GM21390 (cell line): ENCODE data around the gene PSD2.
"Not testable (repeated sequence)": the region's sequence is repeated elsewhere in the genome, so short reads cannot be mapped to it uniquely, and the experiment has no call there.

Source experiments
- ATAC-seq: cut with Tn5 transposase; IDR thresholded peaks from one replicate; pipeline ENCODE4 v1.9.1; 2021; ENCODE audit not compliant: unreplicated experiment

Gene PSD2

DNA sequence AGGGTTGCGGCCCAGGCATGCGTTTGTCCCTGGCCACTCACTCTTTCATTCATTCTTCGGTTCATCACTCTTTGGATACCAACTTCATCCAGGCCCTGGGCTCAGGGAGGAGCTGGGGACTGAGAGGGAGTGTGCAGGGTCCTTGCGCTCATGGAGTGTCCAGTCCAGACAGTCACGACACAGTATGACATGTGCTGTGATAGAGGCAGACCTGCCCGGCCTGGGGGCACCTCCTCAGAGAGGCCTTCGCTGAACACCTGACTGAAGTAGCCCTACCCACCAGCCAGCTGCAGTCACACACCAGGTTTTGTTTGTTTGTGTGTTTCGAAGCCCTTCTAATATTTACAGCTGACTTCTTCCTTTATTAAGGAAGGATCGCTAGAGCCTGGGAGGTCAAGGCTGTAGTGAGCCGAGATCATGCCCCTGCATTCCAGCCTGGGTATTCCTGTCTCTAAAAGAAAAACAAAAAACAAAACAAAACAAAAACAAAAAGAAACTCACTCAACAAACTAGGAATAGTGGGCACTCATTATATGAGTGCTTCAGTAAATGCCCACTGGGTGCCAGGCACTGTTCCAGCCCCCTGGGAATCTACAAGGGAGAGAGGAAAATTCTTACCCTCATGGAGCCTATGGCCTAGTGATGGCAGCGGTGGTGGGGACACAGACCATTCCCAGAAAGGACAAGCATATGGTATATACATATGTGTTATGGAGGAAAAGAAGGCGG is 6.3 kb upstream of the PSD2 start:
- ATAC-seq = no peak

GRCh38 chr5:139789845-139790189 is 5.8 kb upstream of the PSD2 start:
- ATAC-seq = no peak

DNA sequence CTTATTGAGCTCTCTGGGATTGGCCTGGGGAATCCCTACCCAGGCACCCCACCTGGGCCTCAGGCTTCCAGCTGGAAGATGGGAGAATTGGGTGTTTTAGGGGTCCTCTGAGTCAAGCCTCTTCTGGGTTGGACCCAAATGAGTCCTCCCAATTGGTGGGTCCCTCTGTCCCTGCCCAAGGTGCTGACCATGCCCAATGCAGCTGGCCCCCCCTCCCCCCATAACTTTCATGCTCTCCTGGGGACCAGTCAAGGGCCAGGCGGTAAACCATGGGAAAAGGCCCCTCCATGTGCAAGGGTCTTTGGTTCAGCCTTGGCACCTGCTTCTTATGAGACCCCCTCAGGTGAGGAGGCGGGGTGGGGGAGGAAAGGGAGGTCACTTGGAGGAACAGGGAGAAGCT is 3.4 kb upstream of the PSD2 start:
- ATAC-seq = no peak

GRCh38 chr5:139792655-139793054 is 3.0 kb upstream of the PSD2 start:
- not testable (repeated sequence) for ATAC-seq

- no peak for ATAC-seq
Measured at GRCh38 chr5:139794067-139794846, 1.4 kb upstream of the PSD2 start.

DNA sequence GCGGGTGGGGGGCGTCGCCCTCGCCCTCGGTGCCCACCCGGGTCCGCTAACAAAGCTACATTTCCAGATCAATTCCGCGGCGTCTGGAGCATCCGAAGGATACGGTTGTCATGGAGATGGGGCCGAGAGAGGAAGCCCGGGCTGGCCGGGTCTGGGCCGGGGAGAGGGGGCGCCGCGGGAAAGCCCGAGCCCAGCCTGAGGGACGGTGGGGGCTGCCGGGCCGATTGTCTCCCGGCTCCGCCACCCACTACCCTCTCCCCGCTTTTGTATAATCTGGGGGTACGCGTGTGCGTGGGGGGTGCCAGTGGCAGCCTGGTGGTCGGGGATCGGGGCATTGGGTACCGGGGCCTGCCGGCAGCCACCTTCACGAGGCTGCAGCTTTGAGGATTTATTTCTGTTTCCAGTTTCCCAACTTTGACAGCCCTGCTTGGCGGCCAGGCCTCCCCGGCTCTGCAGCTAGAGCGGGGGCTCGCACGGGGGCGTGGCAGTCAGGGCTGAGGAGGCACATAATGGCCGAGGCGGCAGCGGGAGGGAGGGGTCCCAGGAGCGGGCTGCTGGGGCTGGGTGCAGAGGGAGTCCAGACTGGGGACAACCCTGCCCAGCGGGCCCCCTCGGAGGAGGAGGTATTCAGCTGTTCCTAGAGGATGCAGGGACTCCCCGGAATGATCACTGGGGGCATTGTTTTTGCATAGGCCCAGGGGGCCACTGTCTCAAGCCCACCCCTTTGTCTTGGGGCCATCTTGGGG is 626 bp downstream of the PSD2 start:
- no peak for ATAC-seq

GRCh38 chr5:139797335-139797734 is 1.7 kb downstream of the PSD2 start:
- ATAC-seq = no peak

- ATAC-seq = no peak
Measured at GRCh38 chr5:139797856-139798510, 2.4 kb downstream of the PSD2 start.

DNA sequence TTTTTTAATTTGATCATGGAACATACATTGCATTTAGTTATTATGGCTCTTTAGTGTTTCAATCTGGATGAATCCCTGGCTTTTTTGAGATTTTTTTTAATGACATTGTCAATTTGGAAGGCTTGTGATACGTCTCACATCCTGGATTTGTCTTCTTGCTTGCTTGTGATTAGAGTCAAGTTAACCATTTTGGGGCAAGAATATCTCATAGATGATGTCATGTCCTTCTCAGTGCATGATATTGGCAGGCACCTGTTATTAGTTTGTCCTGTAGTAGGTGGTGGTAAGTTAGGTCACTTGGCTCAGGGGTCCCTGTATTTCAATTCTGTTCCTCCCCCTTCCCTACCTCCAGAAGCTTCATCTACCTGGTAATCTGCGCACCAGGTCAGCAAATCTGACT is 3.3 kb downstream of the PSD2 start:
- no peak for ATAC-seq

DNA sequence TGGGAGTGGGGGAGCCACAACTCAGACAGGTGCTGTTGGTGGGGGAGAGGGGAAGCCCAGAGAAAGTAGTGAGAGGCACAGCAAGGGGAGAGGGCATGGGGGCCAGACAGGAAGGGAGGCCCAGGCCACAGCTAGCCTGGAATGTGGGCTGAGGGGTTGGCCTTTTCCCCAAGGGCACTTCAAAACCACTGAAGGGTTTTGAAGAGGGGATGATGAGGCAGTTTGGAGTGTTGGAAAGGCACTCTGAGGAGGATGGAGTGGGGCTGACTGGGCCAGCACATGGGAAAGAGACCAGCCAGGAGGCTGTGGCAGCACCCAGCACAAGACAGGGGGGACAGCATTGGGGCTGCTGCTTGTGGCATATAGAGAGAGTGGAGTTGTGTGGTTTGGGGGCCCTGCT is 3.8 kb downstream of the PSD2 start:
- ATAC-seq = no peak

GRCh38 chr5:139803978-139804377 is 8.4 kb downstream of the PSD2 start:
- ATAC-seq = no peak

DNA sequence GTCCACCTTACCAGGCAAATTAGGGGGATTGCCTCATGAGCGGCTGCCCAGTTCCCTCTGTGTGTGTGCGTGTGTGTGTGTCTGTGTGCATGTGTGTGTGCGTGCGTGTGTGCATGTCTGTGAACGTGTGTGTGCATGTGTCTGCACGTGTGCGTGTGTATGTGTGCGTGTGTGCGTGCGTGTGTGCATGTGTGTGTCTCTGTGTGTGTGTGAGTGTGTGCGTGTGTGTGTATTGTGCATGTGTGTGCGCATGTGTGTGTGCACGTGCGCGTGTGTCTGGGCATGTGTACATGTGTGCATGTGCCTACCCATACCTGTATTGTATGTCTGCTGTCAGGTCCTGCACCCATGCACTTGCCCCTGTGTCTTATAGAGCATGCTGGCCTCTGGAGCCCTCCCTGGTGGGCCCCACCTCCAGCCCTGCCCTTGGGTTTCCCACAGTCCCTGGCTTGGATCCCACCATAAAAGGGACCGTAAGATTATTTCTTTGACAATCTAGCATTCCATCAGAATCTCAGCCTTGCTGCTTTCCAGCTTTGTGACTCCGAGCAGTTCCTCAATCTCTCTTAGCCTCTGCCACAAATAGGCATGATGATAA is 9.3 kb downstream of the PSD2 start:
- ATAC-seq = no peak

DNA sequence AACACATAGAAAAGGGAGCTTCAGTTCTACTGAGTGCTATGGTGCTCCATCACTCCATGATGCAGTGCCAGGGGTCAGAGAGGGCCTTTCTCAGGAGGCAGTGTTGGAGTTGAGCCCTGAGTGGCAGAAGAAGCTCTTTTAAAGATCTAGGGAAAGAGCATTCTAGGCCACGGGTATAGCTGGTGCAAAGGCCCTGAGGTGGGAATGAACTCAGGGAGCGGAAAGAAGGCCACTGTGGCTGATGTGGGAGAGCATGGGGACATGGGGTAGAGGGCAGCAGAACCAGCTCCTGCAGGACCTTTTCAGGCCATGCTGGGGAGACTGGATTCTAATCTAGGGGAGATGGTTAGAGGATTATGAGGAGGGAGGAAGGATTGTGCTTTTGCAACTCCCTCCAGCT is 9.9 kb downstream of the PSD2 start:
- no peak for ATAC-seq

DNA sequence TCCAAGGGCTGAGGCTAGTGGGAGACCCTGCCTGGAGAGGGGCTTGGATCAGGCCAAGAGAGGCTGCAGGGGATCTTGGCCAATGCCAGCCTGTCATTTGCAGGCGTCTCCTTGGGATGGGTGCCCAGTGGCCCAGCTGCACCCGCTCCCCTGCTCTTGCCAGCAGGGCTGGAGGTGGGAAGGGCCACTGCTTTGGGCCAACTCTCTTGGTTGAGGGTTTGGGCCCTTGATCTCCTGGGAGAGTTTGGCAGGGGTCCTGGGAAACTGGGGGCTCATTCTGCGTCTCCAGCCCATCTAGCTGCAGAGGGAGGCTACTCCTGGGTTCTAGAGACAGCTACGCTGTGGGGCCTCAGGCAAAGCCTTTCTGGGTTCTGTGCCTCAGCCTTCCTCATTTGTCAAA is 10.5 kb downstream of the PSD2 start:
- ATAC-seq = no peak

DNA sequence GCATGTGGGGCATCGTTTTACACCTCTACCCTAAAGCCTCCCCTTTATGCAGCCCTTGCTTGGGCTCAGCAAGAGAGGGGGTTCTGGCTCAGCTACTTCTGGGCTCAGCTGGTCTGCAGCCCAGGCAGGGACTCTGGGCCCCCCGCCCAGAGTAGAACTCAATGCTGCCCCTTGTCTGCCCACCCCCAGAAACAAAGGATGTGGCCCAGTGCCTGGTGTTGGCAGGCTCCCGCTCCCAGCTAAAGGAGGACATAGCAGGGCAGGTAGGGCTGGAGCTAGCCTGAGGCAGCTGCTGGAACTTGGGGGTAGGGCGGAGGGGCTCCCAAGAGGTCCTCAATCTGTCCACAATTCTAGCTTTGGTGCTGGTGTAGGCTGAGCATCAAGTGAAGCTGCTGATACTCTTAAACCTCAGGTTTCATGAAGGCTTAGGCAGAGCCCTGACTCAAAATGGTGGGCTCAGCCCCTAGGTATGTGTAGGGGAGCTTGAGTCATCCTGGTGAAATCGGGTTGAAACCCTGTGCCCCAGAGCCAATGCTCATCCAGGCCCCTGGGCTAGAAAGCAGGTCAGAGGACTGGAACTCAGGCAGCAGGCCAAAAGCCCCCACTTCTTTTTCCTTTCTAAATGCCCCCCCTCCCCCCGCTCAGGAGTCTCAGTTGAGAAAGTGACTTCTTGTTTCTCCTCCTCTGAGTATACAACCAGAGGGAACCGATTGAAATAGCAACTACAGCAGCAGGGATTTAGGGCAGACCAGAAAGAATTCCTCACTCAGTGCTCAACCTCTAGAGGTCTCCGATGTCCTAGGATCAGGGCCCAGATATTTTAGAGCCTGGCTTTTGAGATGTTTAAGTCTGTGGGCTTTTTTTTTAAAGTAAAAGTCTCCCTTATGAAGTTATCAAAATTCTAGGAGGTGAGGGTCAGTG is 11.4 kb downstream of the PSD2 start:
- ATAC-seq = no peak

- no peak for ATAC-seq
Measured at GRCh38 chr5:139807647-139808030, 12.0 kb downstream of the PSD2 start.

- ATAC-seq = no peak
Measured at GRCh38 chr5:139808481-139809330, 13.1 kb downstream of the PSD2 start.

DNA sequence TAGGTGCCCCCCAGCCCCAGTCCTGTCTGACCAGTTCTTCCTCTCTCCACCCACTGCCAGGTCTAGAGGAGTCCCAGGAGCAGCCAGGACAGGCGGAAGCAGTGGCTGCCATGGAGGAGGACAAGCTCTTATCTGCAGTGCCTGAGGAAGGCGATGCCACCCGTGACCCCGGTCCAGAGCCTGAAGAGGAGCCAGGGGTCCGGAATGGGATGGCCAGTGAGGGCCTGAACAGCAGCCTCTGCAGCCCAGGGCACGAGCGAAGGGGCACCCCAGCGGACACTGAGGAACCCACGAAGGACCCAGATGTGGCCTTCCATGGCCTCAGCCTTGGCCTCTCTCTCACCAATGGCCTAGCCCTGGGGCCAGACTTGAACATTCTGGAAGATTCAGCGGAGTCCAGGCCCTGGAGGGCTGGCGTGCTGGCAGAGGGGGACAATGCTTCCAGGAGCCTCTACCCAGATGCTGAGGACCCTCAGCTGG is 13.8 kb downstream of the PSD2 start:
- no peak for ATAC-seq
